Measurements from ENCODE around the gene SH3BP2. TPM values are rescaled to one million over a fixed set of nuclear protein-coding genes. Genes with fewer than 3 reads are reported as not detected.

Gene SH3BP2
- total RNA-seq, 1 experiment from 2014 or later = 54.0 TPM

- no peak overlapping the region for H2AFZ ChIP-seq
- H3K9me2 ChIP-seq (ENCODE audit: insufficient read depth) = no peaks in the 10 kb centered on the region
- H3K4me3 ChIP-seq = no peak overlapping the region
- BruUV-seq (replicated peaks) = no TSS peak
- 0 out of 2 replicates have a peak, but pooled peaks cover 3% of the 10 kb centered on the region for H4K20me1 ChIP-seq (ENCODE audit: insufficient read depth)
- no peak overlapping the region for H3K27ac ChIP-seq
- no peaks in the 10 kb centered on the region for H3K36me3 ChIP-seq (ENCODE audit: low read depth)
- POLR2A ChIA-PET (ENCODE audit: unreplicated experiment) = interaction anchor here (0.6 kb wide), 1 partner anchor 133 kb away, joined by 5 read pairs; no protein-coding TSS in a partner anchor
- H3K4me2 ChIP-seq = 0 out of 2 replicates have a peak overlapping the region, but pooled peaks have one; percentile 4
- H3K4me1 ChIP-seq (replicated peaks; ENCODE audit: insufficient read depth) = peaks cover 56% of the 10 kb centered on the region
- CTCF ChIA-PET = no interaction called here
- intact Hi-C loops (cut with micrococcal nuclease; ENCODE audit: unreplicated experiment) = no loop called here
- no peak for TF ChIP-seq CTCF (conservative IDR thresholded peaks at IDR 0.05)
- no peak for TF ChIP-seq EZH2 (IDR thresholded peaks at IDR 0.05; ENCODE audit: low read depth)
- no peaks in the 10 kb centered on the region for H3K27me3 ChIP-seq (ENCODE audit: insufficient read depth, low read depth)
- peaks cover 15% of the 10 kb centered on the region for H3F3A ChIP-seq (ENCODE audit: insufficient read depth, low read depth)
- DNase-seq = peak; percentile 51 to 78
- H3K79me2 ChIP-seq (ENCODE audit: low read depth) = peaks cover 5% of the 10 kb centered on the region; the same call in 1 of the 2 replicates
- H3K9me3 ChIP-seq (ENCODE audit: insufficient read depth, low read depth) = no peaks in the 10 kb centered on the region
Measured at GRCh38 chr4:2803624-2804448, 11.0 kb downstream of the SH3BP2 start.

- no peak for DNase-seq
- Histone ChIP-seq H3K4me3 (no peak overlapping the region), H3K27me3 (ENCODE audit: insufficient read depth, low read depth) (no peaks in the 10 kb centered on the region), H3K9me3 (ENCODE audit: insufficient read depth, low read depth) (no peaks in the 10 kb centered on the region), H3K4me2 (no peak overlapping the region), H2AFZ (no peak overlapping the region), H3K9me2 (ENCODE audit: insufficient read depth) (no peaks in the 10 kb centered on the region), H3K4me1 (replicated peaks; ENCODE audit: insufficient read depth) (peaks cover 50% of the 10 kb centered on the region), H3K36me3 (ENCODE audit: low read depth) (no peaks in the 10 kb centered on the region), H4K20me1 (ENCODE audit: insufficient read depth) (0 out of 2 replicates have a peak, but pooled peaks cover 3% of the 10 kb centered on the region), H3K27ac (no peak overlapping the region), H3K79me2 (ENCODE audit: low read depth) (peaks cover 3% of the 10 kb centered on the region; the same call in 1 of the 2 replicates), H3F3A (ENCODE audit: insufficient read depth, low read depth) (peaks cover 8% of the 10 kb centered on the region)
- no TSS peak for BruUV-seq (replicated peaks)
- ChIA-PET POLR2A (ENCODE audit: unreplicated experiment) (no interaction called here), CTCF (no interaction called here)
- intact Hi-C loops (cut with micrococcal nuclease; ENCODE audit: unreplicated experiment) = no loop called here
- TF ChIP-seq CTCF (conservative IDR thresholded peaks at IDR 0.05) (no peak), EZH2 (IDR thresholded peaks at IDR 0.05; ENCODE audit: low read depth) (no peak)
Measured at GRCh38 chr4:2804449-2804972, 11.6 kb downstream of the SH3BP2 start.

- no peaks in the 10 kb centered on the region for H3K27me3 ChIP-seq (ENCODE audit: insufficient read depth, low read depth)
- ChIA-PET POLR2A (ENCODE audit: unreplicated experiment) (no interaction called here), CTCF (no interaction called here)
- H3K4me3 ChIP-seq = no peak overlapping the region
- no peaks in the 10 kb centered on the region for H3K9me3 ChIP-seq (ENCODE audit: insufficient read depth, low read depth)
- H4K20me1 ChIP-seq (ENCODE audit: insufficient read depth) = peaks cover 6% of the 10 kb centered on the region; the same call in 1 of the 2 replicates
- no peaks in the 10 kb centered on the region for H3K36me3 ChIP-seq (ENCODE audit: low read depth)
- TF ChIP-seq EZH2 (IDR thresholded peaks at IDR 0.05; ENCODE audit: low read depth) = no peak
- no peak for TF ChIP-seq CTCF (conservative IDR thresholded peaks at IDR 0.05)
- no TSS peak for BruUV-seq (replicated peaks)
- peaks cover 8% of the 10 kb centered on the region for H3F3A ChIP-seq (ENCODE audit: insufficient read depth, low read depth)
- no peak for DNase-seq
- no peak overlapping the region for H2AFZ ChIP-seq
- peak overlapping the region; percentile 65 for H3K4me2 ChIP-seq
- intact Hi-C loops (cut with micrococcal nuclease; ENCODE audit: unreplicated experiment) = no loop called here
- H3K9me2 ChIP-seq (ENCODE audit: insufficient read depth) = no peaks in the 10 kb centered on the region
- peaks cover 44% of the 10 kb centered on the region for H3K4me1 ChIP-seq (replicated peaks; ENCODE audit: insufficient read depth)
- H3K79me2 ChIP-seq (ENCODE audit: low read depth) = no peaks in the 10 kb centered on the region; the same call in 1 of the 2 replicates
- H3K27ac ChIP-seq = no peak overlapping the region
Measured at GRCh38 chr4:2804973-2805501, 12.2 kb downstream of the SH3BP2 start.

Data from PC-9 (cell line).